ENCODE measurements around the gene NOL9.

NOL9 gene

DNA sequence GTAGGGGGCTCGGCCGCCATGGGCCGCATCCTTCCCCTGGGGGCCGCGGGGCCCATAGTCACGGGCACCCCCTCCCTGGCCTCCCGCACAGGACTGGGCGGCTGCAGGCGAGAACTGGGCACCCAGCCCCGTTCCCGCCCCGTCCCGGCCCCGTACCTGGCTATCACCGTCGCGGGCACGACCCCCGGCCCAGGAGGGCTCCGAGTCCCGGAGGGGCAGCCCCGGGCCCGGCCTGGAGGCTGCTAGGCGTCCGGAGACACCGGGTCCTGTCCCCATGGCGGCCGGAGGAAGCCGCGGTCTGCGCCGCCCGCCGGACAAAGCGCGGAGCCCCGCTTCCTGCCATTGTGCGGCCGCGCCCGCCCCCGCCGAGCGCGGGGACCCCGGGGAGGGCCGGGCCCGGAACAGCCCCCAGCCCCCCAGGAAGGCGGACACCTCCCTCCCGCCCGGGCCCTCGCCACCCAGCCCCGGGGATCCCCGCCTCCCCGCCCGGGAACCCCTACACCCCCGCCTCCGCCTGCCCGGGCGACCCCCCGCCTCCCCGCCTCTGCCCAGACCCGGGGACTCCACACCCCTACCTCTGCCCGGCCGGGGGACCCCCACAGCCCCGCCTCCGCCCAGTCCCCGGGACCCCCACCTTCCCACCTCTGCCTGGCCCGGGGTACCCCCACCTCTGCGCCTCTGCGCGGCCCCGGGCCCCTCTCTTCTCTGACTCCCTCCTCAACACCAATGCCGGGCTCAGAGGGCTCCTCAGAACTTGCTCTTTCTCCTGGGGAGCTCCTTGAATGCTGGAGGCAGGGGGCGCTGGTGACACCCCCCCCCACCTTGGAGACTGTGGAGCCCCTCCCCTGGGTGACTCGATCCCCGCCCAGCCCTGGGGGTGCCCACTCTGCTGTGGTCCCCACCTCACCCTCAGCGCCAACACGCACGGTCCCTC, 68.9 kb downstream of the NOL9 start:
- no peaks in the 10 kb centered on the region for H3K36me3 ChIP-seq (ENCODE audit: insufficient read depth, low read length)
- H3K9me2 ChIP-seq (ENCODE audit: low read depth, low read length), result no peaks in the 10 kb centered on the region
- H3K9ac ChIP-seq (ENCODE audit: low read length), result no peak overlapping the region
- no peaks in the 10 kb centered on the region for H3F3A ChIP-seq (ENCODE audit: insufficient read depth, low read length)
- no peaks in the 10 kb centered on the region for H3K4me1 ChIP-seq (ENCODE audit: insufficient read depth, low read length, severe bottlenecking)
- no peak overlapping the region for H2AFZ ChIP-seq (ENCODE audit: low read length)
- no peaks in the 10 kb centered on the region for H3K79me2 ChIP-seq (ENCODE audit: insufficient read depth, low read length)
- TF ChIP-seq, protein P1, sequence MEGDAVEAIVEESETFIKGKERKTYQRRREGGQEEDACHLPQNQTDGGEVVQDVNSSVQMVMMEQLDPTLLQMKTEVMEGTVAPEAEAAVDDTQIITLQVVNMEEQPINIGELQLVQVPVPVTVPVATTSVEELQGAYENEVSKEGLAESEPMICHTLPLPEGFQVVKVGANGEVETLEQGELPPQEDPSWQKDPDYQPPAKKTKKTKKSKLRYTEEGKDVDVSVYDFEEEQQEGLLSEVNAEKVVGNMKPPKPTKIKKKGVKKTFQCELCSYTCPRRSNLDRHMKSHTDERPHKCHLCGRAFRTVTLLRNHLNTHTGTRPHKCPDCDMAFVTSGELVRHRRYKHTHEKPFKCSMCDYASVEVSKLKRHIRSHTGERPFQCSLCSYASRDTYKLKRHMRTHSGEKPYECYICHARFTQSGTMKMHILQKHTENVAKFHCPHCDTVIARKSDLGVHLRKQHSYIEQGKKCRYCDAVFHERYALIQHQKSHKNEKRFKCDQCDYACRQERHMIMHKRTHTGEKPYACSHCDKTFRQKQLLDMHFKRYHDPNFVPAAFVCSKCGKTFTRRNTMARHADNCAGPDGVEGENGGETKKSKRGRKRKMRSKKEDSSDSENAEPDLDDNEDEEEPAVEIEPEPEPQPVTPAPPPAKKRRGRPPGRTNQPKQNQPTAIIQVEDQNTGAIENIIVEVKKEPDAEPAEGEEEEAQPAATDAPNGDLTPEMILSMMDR (IDR thresholded peaks at IDR 0.05; ENCODE audit: low read length), result no peak
- TF ChIP-seq EZH2 (IDR thresholded peaks at IDR 0.05; ENCODE audit: borderline replicate concordance, low read length), result no peak
- no peak overlapping the region for H3K4me2 ChIP-seq (ENCODE audit: low read length)
- H3K9me3 ChIP-seq (ENCODE audit: low read length), result no peaks in the 10 kb centered on the region
- H3K4me3 ChIP-seq (ENCODE audit: low read depth, low read length, poor library complexity, severe bottlenecking), result no peak overlapping the region
- no peaks in the 10 kb centered on the region for H4K20me1 ChIP-seq (ENCODE audit: insufficient read depth, low read length)
- H3K27ac ChIP-seq (ENCODE audit: low read depth, low read length, poor library complexity, severe bottlenecking), result no peak overlapping the region
- peaks cover 5% of the 10 kb centered on the region for H3K27me3 ChIP-seq (ENCODE audit: insufficient read depth, low read length)

DNA sequence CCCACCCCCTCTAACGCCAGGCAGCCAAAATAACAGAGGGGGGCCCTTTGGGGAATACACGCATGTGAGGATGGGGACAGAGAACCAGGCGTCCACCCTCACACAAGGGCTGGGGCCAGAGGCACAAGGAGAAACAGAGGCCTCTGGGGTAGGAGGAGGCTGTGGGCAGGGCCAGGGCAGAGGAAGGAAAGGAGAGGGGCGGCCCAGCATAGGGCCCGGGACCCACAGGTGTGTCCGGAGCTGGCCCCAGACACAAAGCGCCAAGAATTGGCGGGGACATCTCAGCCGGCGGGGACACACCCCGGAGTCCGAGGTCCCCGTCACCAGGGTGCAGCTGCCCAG, 69.5 kb downstream of the NOL9 start:
- Histone ChIP-seq H2AFZ (ENCODE audit: low read length) (no peak overlapping the region), H3F3A (ENCODE audit: insufficient read depth, low read length) (no peaks in the 10 kb centered on the region), H3K27me3 (ENCODE audit: insufficient read depth, low read length) (peaks cover 8% of the 10 kb centered on the region), H4K20me1 (ENCODE audit: insufficient read depth, low read length) (no peaks in the 10 kb centered on the region), H3K9ac (ENCODE audit: low read length) (no peak overlapping the region), H3K9me2 (ENCODE audit: low read depth, low read length) (no peaks in the 10 kb centered on the region), H3K4me3 (ENCODE audit: low read depth, low read length, poor library complexity, severe bottlenecking) (no peak overlapping the region), H3K4me2 (ENCODE audit: low read length) (no peak overlapping the region), H3K4me1 (ENCODE audit: insufficient read depth, low read length, severe bottlenecking) (no peaks in the 10 kb centered on the region), H3K27ac (ENCODE audit: low read depth, low read length, poor library complexity, severe bottlenecking) (no peak overlapping the region), H3K9me3 (ENCODE audit: low read length) (no peaks in the 10 kb centered on the region), H3K36me3 (ENCODE audit: insufficient read depth, low read length) (no peaks in the 10 kb centered on the region), H3K79me2 (ENCODE audit: insufficient read depth, low read length) (no peaks in the 10 kb centered on the region)
- TF ChIP-seq EZH2 (IDR thresholded peaks at IDR 0.05; ENCODE audit: borderline replicate concordance, low read length), result no peak
- TF ChIP-seq, protein P1 (IDR thresholded peaks at IDR 0.05; ENCODE audit: low read length), result no peak

DNA sequence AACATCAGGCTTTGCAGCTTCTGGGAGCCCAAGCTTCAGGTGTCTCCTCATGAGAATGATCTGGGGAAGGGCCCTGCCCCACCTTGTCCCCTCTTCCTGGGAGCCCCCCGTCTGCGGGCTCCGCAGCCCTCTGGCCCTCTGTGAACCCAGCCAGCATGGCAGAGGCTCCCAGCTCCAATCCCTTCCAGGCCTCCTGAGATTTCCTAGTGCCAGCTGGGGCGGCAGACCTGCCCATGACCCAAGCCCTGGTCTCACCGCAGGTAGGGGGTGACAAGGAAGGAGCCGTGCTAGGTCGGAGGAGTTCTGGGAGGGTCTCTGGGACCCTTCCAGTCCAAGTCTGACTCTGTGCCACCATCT, 70.6 kb downstream of the NOL9 start:
- Histone ChIP-seq H3K36me3 (ENCODE audit: insufficient read depth, low read length) (no peaks in the 10 kb centered on the region), H3K9me3 (ENCODE audit: low read length) (no peaks in the 10 kb centered on the region), H3K4me1 (ENCODE audit: insufficient read depth, low read length, severe bottlenecking) (no peaks in the 10 kb centered on the region), H3K4me3 (ENCODE audit: low read depth, low read length, poor library complexity, severe bottlenecking) (no peak overlapping the region), H3K9me2 (ENCODE audit: low read depth, low read length) (no peaks in the 10 kb centered on the region), H3K27me3 (ENCODE audit: insufficient read depth, low read length) (peaks cover 12% of the 10 kb centered on the region), H4K20me1 (ENCODE audit: insufficient read depth, low read length) (no peaks in the 10 kb centered on the region), H2AFZ (ENCODE audit: low read length) (no peak overlapping the region), H3K4me2 (ENCODE audit: low read length) (no peak overlapping the region), H3F3A (ENCODE audit: insufficient read depth, low read length) (no peaks in the 10 kb centered on the region), H3K27ac (ENCODE audit: low read depth, low read length, poor library complexity, severe bottlenecking) (no peak overlapping the region), H3K9ac (ENCODE audit: low read length) (no peak overlapping the region), H3K79me2 (ENCODE audit: insufficient read depth, low read length) (no peaks in the 10 kb centered on the region)
- TF ChIP-seq EZH2 (IDR thresholded peaks at IDR 0.05; ENCODE audit: borderline replicate concordance, low read length), result no peak
- TF ChIP-seq, protein P1 (IDR thresholded peaks at IDR 0.05; ENCODE audit: low read length), result no peak

All from OCI-LY1 (cell line).